GM10248 (cell line): ENCODE results near the gene RHBDL3.

Experiments used
- CTCF ChIA-PET: fragments of 300-600 bp; sonication (Branson Sonifier 250); formaldehyde crosslinking; extraction: SDS; loops from one replicate; lab custom pipeline; 2021; ENCODE audit warnings: antibody characterized with exemption; lab: Yijun Ruan, JAX
- POLR2A ChIA-PET: fragments of 350-650 bp; sonication (Branson Sonifier 250); formaldehyde crosslinking; extraction: SDS; loops from one replicate; lab custom pipeline; 2020; ENCODE audit warnings: antibody characterized with exemption; lab: Yijun Ruan, JAX
- DNase-seq: peaks from one replicate; pipeline ENCODE4 v3.0.0; 2012; ENCODE audit errors: extremely low spot score
- CTCF ChIP-seq: IDR thresholded peaks from 2 replicates; pipeline ENCODE4 v1.5.1; 2012; ENCODE audit warnings: mild to moderate bottlenecking, low read depth; ENCODE audit errors: extremely low read depth, missing control alignments, control extremely low read depth

RHBDL3 gene

GRCh38 chr17:32356378-32356743 is 90.7 kb downstream of the RHBDL3 start:
- no peak for DNase-seq
- ChIA-PET CTCF (no interaction called here), POLR2A (no interaction called here)
- TF ChIP-seq CTCF = no peak

DNA sequence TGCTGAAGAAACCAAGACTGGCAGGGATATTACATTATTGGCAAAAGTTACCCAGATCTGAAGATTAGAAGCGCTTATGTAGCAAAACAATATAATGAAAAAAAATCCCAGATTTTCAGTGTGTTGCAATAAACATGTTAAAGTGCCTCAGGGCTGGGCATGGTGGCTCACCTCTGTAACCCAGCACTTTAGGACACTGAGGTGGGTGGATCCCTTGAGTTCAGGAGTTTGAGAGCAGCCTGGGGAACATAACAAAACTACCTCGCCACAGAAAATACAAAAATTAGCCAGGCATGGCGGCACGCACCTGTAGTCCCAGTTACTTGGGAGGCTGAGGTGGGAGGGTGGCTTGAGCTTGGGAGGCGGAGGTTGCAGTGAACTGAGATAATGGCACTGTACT is 91.1 kb downstream of the RHBDL3 start:
- TF ChIP-seq CTCF = no peak
- ChIA-PET CTCF (no interaction called here), POLR2A (no interaction called here)
- DNase-seq = no peak

DNA sequence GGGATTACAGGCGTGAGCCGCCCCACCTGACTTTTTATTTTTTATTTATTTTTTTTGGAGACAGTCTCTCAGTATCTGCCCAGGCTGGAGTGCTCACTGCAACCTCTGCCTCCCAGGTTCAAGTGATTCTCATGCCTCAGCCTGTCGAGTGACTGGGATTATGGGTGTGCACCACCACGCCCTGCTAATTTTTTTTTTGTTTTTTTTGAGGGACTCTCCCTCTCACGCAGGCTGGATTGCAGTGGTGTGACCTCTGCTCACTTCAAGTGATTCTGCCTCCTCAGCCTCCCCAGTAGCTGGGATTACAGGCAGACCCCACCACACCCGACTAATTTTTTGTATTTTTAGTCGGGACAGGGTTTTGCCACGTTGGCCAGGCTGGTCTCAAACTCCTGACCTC is 92.0 kb downstream of the RHBDL3 start:
- no peak for TF ChIP-seq CTCF
- ChIA-PET POLR2A (no interaction called here), CTCF (no interaction called here)
- no peak for DNase-seq

DNA sequence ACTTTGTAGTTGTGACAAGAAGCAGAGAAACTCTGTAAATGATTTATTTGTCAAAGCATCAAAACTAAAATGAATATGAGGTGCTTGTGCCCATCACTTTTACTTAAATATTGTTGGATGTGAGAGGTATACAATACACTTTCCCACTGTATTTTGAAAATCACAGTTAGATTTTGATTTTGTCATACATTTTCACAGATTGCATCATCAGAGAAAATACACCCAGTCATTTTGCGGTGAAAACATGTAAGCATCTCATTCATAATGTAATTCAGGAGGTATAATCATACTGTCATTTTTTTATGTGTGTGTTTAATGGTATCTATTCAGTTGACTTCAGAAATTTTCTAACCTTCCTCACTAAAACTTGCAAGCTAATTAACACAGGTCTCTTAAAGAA is 95.6 kb downstream of the RHBDL3 start:
- CTCF ChIA-PET = no interaction called here

DNA sequence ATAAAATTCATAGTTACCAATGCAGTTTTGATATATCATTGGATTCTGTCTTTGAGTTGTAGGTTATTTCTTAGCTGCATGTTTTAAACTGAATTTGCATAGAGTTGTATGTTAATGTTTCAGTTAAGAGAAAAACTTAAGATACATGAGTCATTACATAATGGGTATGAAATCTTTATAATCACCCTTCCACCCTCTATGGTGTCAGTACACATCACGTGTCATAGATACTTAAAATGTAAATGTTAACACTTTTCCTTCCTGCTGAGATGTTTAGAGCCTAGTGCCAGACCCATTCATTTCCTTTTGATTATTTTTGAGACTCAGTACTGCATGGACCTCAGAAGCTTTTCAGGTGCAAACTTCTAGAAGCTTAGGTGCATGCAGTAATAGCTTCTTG is 104.8 kb downstream of the RHBDL3 start:
- POLR2A ChIA-PET = interaction anchor here (1.4 kb wide), 1 partner anchor 16 kb away, joined by 4 read pairs; no protein-coding TSS in a partner anchor
- no peak for DNase-seq
- no peak for TF ChIP-seq CTCF
- CTCF ChIA-PET = interaction anchor here (0.9 to 2.1 kb wide), 3 partner anchors 19 to 91 kb away, joined by 3 to 8 read pairs (median 4); partner anchors contain the start of gene PSMD11

More for the DNA sequence above, 95.6 kb downstream of the RHBDL3 start:
- no peak for TF ChIP-seq CTCF
- no peak for DNase-seq
- POLR2A ChIA-PET = no interaction called here
